ENCODE measurements around the gene DDX23. TPM values are rescaled to one million over a fixed set of nuclear protein-coding genes. Genes with fewer than 3 reads are reported as not detected.

DDX23 gene
- total and polyA plus RNA-seq, 11 donors, result 16.8 to 51.2 (median 35.8) TPM

- Histone ChIP-seq H3K9me3 (no peaks in the 10 kb centered on the region), H3K4me1 (peaks cover 0 to 7% (median 1%) of the 10 kb centered on the region in 12 donors), H3K36me3 (no peaks in the 10 kb centered on the region), H3K4me3 (no peak overlapping the region), H3K27ac (no peak overlapping the region), H3K27me3 (peaks cover 0 to 9% (median 0%) of the 10 kb centered on the region in 9 donors)
- intact Hi-C loops (cut with DNase I), result loop anchor here in 5 of 10 donors (1.0 to 2.0 kb wide), 2 partner anchors 44 kb away; no protein-coding TSS in a partner anchor
- ATAC-seq (no peak), DNase-seq (no peak)
- WGBS, 4 donors, result 75 to 81% (median 79%) methylated on average over 3 of the region's 3 CpGs
- TF ChIP-seq POLR2A (IDR thresholded peaks at IDR 0.05), result no peak
- no peak for TF ChIP-seq CTCF (IDR thresholded peaks at IDR 0.05)
Measured at GRCh38 chr12:48796976-48797375, 55.0 kb downstream of the DDX23 start.

- peak in 3 of 5 donors; percentile 53 to 64 (median 63) for DNase-seq
- Histone ChIP-seq H3K27me3 (peaks cover 0 to 9% (median 0%) of the 10 kb centered on the region in 9 donors), H3K36me3 (no peaks in the 10 kb centered on the region), H3K9me3 (no peaks in the 10 kb centered on the region), H3K27ac (no peak overlapping the region), H3K4me3 (no peak overlapping the region), H3K4me1 (peaks cover 0 to 7% (median 1%) of the 10 kb centered on the region in 12 donors)
- WGBS, 4 donors, result 20 to 22% (median 21%) methylated on average over 12 of the region's 12 CpGs
- TF ChIP-seq POLR2A (IDR thresholded peaks at IDR 0.05), result no peak
- peak; percentile 85 to 97 (median 95) for TF ChIP-seq CTCF (IDR thresholded peaks at IDR 0.05)
- intact Hi-C loops (cut with DNase I), result loop anchor here (1.0 to 2.0 kb wide), 3 partner anchors 41 to 43 kb away; no protein-coding TSS in a partner anchor
- peak; percentile 82 to 90 (median 90) for ATAC-seq
Measured at GRCh38 chr12:48795550-48796455, 56.2 kb downstream of the DDX23 start.

- intact Hi-C loops (cut with DNase I), result loop anchor here in 5 of 10 donors (1.0 to 2.0 kb wide), 2 partner anchors 40 to 42 kb away; no protein-coding TSS in a partner anchor
- no peak for TF ChIP-seq POLR2A (IDR thresholded peaks at IDR 0.05)
- TF ChIP-seq CTCF (IDR thresholded peaks at IDR 0.05), result no peak
- Histone ChIP-seq H3K36me3 (no peaks in the 10 kb centered on the region), H3K4me3 (no peak overlapping the region), H3K4me1 (peaks cover 0 to 10% (median 3%) of the 10 kb centered on the region in 12 donors), H3K27ac (no peak overlapping the region), H3K27me3 (peaks cover 0 to 6% (median 0%) of the 10 kb centered on the region in 9 donors), H3K9me3 (no peaks in the 10 kb centered on the region)
- no peak for ATAC-seq
- WGBS, 4 donors, result 91 to 96% (median 95%) methylated on average over 3 of the region's 3 CpGs
- no peak for DNase-seq
Measured at GRCh38 chr12:48794870-48795269, 57.1 kb downstream of the DDX23 start.

- intact Hi-C loops (cut with DNase I), result loop anchor here in 2 of 10 donors (2.0 kb wide), 1 partner anchor 39 kb away; no protein-coding TSS in a partner anchor
- 83 to 94% (median 90%) methylated on average over 3 of the region's 3 CpGs for whole genome bisulfite sequencing, 4 donors
Measured at GRCh38 chr12:48793696-48794095, 58.3 kb downstream of the DDX23 start.

More at GRCh38 chr12:48793696-48794095, 58.3 kb downstream of the DDX23 start:
- Histone ChIP-seq H3K4me3 (no peak overlapping the region), H3K9me3 (no peaks in the 10 kb centered on the region), H3K27me3 (peaks cover 0 to 11% (median 0%) of the 10 kb centered on the region in 9 donors), H3K27ac (no peak overlapping the region), H3K4me1 (peaks cover 0 to 14% (median 5%) of the 10 kb centered on the region in 12 donors), H3K36me3 (no peaks in the 10 kb centered on the region)
- ATAC-seq (no peak), DNase-seq (no peak)
- no peak for TF ChIP-seq CTCF (IDR thresholded peaks at IDR 0.05)
- no peak for TF ChIP-seq POLR2A (IDR thresholded peaks at IDR 0.05)

Measured in heart left ventricle (tissue), 16 donors.